GM12878 (cell line): ENCODE data around the gene HOXA10.

Experiments used
- CBX3 ChIP-seq: fragments of 200-600 bp; sonication (generic); IDR thresholded peaks from 2 replicates; pipeline ENCODE4 v1.6.1; 2016; ENCODE audit warnings: low read depth, borderline replicate concordance
- PKNOX1 ChIP-seq: fragments of 450-650 bp; IDR thresholded peaks from 2 replicates; pipeline ENCODE4 v1.6.1; 2016; ENCODE audit warnings: mild to moderate bottlenecking
- POLR2A ChIP-seq: IDR thresholded peaks from 2 replicates; pipeline ENCODE4 v1.6.1; 2011; ENCODE audit warnings: low read depth, mild to moderate bottlenecking, low read length
- RAD21 ChIP-seq: IDR thresholded peaks from 2 replicates; pipeline ENCODE4 v1.6.1; 2011; ENCODE audit warnings: mild to moderate bottlenecking, low read depth, low read length, moderate library complexity; ENCODE audit not compliant: insufficient read depth

GRCh38 chr7:27162561-27163287, 11.4 kb downstream of the HOXA10 start:
- TF ChIP-seq PKNOX1 (no peak), CBX3 (no peak), POLR2A (no peak), RAD21 (no peak)
